ENCODE data around the gene TRIM24.

TRIM24 gene

GRCh38 chr7:138630059-138630610 is 170.1 kb downstream of the TRIM24 start:
- DNase-seq: no peak

GRCh38 chr7:138632384-138632783 is 172.3 kb downstream of the TRIM24 start:
- DNase-seq: no peak

GRCh38 chr7:138632826-138633602 is 173.0 kb downstream of the TRIM24 start:
- DNase-seq: no peak
